GM18861 (cell line): Measurements from ENCODE around the gene C12orf60.

Experiments used
- ATAC-seq: cut with Tn5 transposase; IDR thresholded peaks from one replicate; pipeline ENCODE4 v1.9.1; 2021; ENCODE audit not compliant: unreplicated experiment

C12orf60 gene

DNA sequence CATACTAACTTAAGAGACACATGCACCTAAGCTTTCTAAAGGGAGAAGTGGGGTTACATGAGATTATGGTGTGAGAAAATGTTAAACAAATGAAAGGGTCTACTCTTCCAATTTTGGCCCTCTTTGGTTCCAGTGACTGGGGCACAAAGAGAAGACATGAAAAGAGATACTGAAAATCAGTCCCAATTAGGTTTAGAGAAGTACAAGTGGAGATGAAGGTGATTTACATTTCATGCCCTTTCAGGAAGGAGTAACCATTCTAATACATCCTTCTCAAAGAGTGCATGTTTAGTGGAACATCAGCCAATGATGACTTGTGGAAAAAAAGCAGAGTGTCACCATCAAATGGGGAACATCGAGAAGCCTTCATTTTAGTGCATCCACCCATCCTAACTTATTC lies 67.8 kb downstream of the C12orf60 start:
- no peak for ATAC-seq

DNA sequence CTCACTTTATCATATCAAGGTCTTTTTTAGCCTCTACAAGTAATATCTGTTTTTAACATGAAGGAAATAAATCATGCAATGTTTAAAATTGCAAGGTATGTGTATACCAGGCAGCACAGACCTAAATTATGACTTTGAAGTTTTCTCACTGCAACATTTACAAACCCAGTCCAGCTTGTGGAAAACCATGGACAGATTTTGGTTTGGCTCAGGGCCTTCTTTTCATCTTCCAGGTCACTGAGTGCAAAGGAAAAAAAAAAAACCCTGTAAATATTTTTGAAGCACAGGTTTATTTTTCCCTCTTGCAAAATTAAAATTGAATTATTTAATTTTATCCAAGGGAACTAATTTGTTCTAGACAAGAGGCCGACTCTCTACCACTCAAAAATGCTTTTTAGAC lies 68.4 kb downstream of the C12orf60 start:
- no peak for ATAC-seq

DNA sequence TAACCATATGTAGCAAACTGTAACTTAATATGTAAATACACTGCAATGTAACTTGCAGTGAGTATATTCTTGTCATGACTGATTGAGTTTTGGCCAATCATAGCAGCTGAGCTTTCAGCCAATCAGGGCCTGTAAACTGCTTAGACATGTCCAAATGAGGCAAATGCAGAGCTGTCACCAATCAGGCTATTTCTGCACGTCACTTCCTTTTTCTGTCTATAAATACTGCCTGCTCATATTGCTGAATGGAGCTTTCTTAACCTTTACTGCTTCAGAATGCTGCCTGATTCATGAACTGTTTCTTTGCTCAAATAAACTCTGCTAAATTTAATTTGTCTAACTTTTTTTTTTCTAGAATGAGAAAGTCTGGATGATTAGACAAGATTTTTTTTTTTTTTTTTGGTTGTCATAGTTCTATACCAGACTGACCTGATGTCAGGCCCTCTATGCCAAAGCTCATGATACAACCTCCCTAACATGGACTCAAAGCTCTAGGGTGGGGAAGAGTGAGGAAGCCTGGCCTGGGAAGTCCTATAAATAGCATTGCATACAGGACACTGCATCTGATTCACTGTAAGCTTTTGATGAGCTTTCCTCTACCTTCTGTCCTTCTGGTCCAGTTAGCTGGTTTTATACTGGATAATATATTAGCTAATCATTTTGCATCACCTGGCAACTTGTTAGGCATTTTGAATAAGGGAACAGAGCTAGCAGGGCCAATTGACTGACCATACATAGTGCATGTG lies 70.1 kb downstream of the C12orf60 start:
- no peak for ATAC-seq
